PC-9 (cell line): ENCODE results near the gene SOX15. TPM values are rescaled to one million over a fixed set of nuclear protein-coding genes. Genes with fewer than 3 reads are reported as not detected.

ENCODE experiments used
- BruUV-seq: library from RNA; stranded (reverse); fragments of 400-500 nt; replicated peaks from 2 replicates; lab custom pipeline; 2021; lab: Mats Ljungman, UMichigan
- CTCF ChIA-PET: fragments of 300-600 bp; sonication (Branson Sonifier 250); formaldehyde crosslinking; loops from one replicate; lab custom pipeline; 2022; ENCODE audit warnings: antibody characterized with exemption; lab: Charles Lee
- POLR2A ChIA-PET: fragments of 300-600 bp; sonication (Branson Sonifier 250); formaldehyde crosslinking; loops from one replicate; lab custom pipeline; 2022; ENCODE audit warnings: antibody characterized with exemption; ENCODE audit not compliant: unreplicated experiment; lab: Charles Lee
- DNase-seq, 2 experiments: peaks; one replicate each; pipeline versions ENCODE4 v3.0.0 to v3.0.0-alpha.2; 2015 to 2022; ENCODE audit warnings: mixed read lengths in 1 of 2
- H2AFZ ChIP-seq: fragments of 200-600 bp; sonication (generic); 2 replicates; pipeline ENCODE4 v1.8.1; 2017; ENCODE audit warnings: antibody characterized with exemption
- H3F3A ChIP-seq: fragments of 200-600 bp; sonication (generic); 2 replicates; pipeline ENCODE4 v1.8.1; 2017; ENCODE audit warnings: antibody characterized with exemption, mild to moderate bottlenecking, low read depth; ENCODE audit not compliant: insufficient read depth
- H3K27ac ChIP-seq: fragments of 200-600 bp; sonication (generic); 2 replicates; pipeline ENCODE4 v1.6.1; 2016; ENCODE audit warnings: mixed run types
- H3K27me3 ChIP-seq: fragments of 200-600 bp; sonication (generic); 2 replicates; pipeline ENCODE4 v1.6.1; 2016; ENCODE audit warnings: low read depth, mixed run types; ENCODE audit not compliant: insufficient read depth
- H3K36me3 ChIP-seq: fragments of 200-600 bp; sonication (generic); 2 replicates; pipeline ENCODE4 v1.6.1; 2016; ENCODE audit warnings: low read depth, mixed run types
- H3K4me1 ChIP-seq: fragments of 200-600 bp; sonication (generic); replicated peaks from 2 replicates; pipeline ENCODE4 v1.6.1; 2016; ENCODE audit warnings: mixed run types; ENCODE audit not compliant: insufficient read depth
- H3K4me2 ChIP-seq: fragments of 200-600 bp; sonication (generic); 2 replicates; pipeline ENCODE4 v1.6.1; 2017; ENCODE audit warnings: mixed run types
- H3K4me3 ChIP-seq: fragments of 200-600 bp; sonication (generic); 2 replicates; pipeline ENCODE4 v1.6.1; 2016; ENCODE audit warnings: mixed run types
- H3K79me2 ChIP-seq: fragments of 200-600 bp; sonication (generic); 2 replicates; pipeline ENCODE4 v1.6.1; 2017; ENCODE audit warnings: low read depth, mixed run types
- H3K9me2 ChIP-seq: fragments of 200-600 bp; sonication (generic); 2 replicates; pipeline ENCODE4 v1.8.1; 2017; ENCODE audit warnings: mild to moderate bottlenecking; ENCODE audit not compliant: insufficient read depth
- H3K9me3 ChIP-seq: fragments of 200-600 bp; sonication (generic); 2 replicates; pipeline ENCODE4 v1.8.1; 2016; ENCODE audit warnings: low read depth; ENCODE audit not compliant: insufficient read depth
- H4K20me1 ChIP-seq: fragments of 200-600 bp; sonication (generic); 2 replicates; pipeline ENCODE4 v1.8.1; 2017; ENCODE audit not compliant: insufficient read depth
- EZH2 ChIP-seq: fragments of 200-600 bp; sonication (generic); IDR thresholded peaks from 2 replicates; pipeline ENCODE4 v1.8.0; 2017; ENCODE audit warnings: antibody characterized with exemption, low read depth
- intact Hi-C: fragments of 100-400 bp; cut with micrococcal nuclease; formaldehyde crosslinking; loops from one replicate; pipeline ENCODE4 v1.10.0; 2022; ENCODE audit not compliant: unreplicated experiment
- total RNA-seq: library from RNA; stranded (reverse); gene quantifications from 2 replicates; pipeline ENCODE4 v1.2.3, GENCODE V29; 2021
- TF ChIP-seq, protein P1 (sequence below): fragments of 200-600 bp; sonication (generic); conservative IDR thresholded peaks from 2 replicates; pipeline ENCODE4 v1.6.1; 2017; ENCODE audit warnings: mixed run types, antibody characterized with exemption, mild to moderate bottlenecking, moderate library complexity

Gene SOX15
- total RNA-seq, 1 experiment from 2014 or later: 124 TPM

DNA sequence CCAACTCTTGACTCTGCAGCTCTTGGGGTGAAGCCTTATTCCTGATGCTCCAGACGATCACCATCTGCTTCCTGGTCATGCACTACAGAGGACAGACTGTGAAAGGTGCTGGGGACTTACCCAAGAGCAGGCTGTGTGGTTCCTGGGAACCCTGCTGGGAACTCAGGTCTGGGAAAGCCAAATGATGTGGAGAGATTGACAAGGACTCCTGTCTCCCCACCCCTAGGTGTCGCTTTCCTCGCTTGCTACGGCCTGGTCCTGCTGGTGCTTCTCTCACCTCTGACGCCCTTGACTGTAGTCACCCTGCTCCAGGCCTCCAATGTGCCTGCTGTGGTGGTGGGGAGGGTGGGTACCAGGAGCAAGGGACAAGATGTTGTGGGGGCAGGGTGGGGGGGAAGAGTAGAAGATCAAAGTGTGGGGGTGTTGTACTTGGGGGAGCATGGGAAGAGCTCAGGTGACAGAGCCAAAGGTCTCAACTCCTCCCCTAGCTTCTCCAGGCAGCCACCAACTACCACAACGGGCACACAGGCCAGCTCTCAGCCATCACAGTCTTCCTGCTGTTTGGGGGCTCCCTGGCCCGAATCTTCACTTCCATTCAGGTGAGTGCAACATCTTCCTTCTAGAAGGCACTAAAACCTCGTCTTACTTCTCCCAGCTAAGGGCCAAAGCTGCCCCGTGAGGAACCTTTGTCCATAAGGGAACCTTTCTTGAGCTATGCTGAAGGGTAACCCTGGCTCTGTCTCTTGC, 3.0 kb downstream of the SOX15 start:
- H2AFZ ChIP-seq: no peak overlapping the region
- no peak overlapping the region for H3K27ac ChIP-seq
- H3K4me1 ChIP-seq: peaks cover 43% of the 10 kb centered on the region

DNA sequence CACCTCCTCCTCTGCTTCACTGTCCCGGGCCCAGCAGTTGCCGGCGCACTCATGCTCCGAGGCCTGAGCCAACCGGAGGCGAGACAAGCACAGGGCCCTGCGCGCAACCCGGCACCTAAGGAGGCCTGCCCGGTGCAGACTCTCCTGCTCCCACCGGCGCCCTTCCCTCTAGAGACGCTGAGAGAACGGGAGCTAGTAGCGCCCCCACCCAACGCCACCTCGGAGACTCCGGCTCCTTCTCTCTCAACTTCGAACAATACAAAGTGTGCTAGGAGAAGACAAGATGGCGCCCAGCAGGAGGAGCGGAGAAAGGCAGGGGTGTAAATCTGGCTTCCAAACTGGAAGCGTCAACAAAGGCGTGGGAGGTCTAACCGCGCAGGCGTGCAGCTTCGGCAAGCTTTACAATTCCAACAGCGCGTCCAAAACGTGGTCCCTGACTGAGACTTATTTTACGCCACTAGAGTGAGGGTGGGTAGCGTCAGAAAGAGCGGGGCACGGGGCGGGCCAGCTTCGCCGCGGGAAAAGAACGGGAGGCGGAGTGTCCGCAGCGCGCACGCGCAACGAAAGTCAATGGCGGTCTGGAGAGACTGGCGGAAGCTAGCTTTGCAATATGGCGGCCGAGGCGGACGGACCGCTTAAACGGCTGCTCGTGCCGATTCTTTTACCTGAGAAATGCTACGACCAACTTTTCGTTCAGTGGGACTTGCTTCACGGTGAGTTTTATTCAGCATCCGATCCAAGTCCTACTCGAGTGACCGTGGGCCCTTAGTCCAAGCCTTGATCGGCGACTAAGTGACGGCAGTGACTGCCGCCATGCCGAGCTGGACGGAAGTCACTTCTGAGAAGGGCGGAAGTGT, 6.4 kb downstream of the SOX15 start, which contains the start of gene MPDU1:
Gene MPDU1, plus strand, starts transcription at position 600 of the 857 bp plus-strand sequence. Its CDS starts 11 bp downstream, at position 611.
- DNase-seq: peak; percentile 72 to 97
- no peaks in the 10 kb centered on the region for H3K9me2 ChIP-seq
- BruUV-seq: TSS peak; percentile 13
- H3K9me3 ChIP-seq: no peaks in the 10 kb centered on the region
- TF ChIP-seq, protein P1, sequence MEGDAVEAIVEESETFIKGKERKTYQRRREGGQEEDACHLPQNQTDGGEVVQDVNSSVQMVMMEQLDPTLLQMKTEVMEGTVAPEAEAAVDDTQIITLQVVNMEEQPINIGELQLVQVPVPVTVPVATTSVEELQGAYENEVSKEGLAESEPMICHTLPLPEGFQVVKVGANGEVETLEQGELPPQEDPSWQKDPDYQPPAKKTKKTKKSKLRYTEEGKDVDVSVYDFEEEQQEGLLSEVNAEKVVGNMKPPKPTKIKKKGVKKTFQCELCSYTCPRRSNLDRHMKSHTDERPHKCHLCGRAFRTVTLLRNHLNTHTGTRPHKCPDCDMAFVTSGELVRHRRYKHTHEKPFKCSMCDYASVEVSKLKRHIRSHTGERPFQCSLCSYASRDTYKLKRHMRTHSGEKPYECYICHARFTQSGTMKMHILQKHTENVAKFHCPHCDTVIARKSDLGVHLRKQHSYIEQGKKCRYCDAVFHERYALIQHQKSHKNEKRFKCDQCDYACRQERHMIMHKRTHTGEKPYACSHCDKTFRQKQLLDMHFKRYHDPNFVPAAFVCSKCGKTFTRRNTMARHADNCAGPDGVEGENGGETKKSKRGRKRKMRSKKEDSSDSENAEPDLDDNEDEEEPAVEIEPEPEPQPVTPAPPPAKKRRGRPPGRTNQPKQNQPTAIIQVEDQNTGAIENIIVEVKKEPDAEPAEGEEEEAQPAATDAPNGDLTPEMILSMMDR: no peak
- TF ChIP-seq EZH2: no peak
- peak within 1 kb of the TSS; percentile 87 for H3K27ac ChIP-seq
- H3K4me3 ChIP-seq: peak within 1 kb of the TSS; percentile 65
- H3K36me3 ChIP-seq: no peaks in the 10 kb centered on the region
- peaks cover 41% of the 10 kb centered on the region for H3K4me1 ChIP-seq
- H4K20me1 ChIP-seq: peaks cover 5% of the 10 kb centered on the region
- peak within 1 kb of the TSS; percentile 71 for H2AFZ ChIP-seq
- H3K79me2 ChIP-seq: peaks cover 41% of the 10 kb centered on the region
- no peaks in the 10 kb centered on the region for H3K27me3 ChIP-seq
- POLR2A ChIA-PET: interaction anchor here (0.5 to 1.4 kb wide), 10 partner anchors 10 to 824 kb away, joined by 3 to 14 read pairs (median 6); partner anchors contain the start of genes FXR2 and TP53
- peak within 1 kb of the TSS; percentile 88 for H3K4me2 ChIP-seq
- H3F3A ChIP-seq: peaks cover 31% of the 10 kb centered on the region
- CTCF ChIA-PET: interaction anchor here (0.6 to 0.9 kb wide), 3 partner anchors 66 to 134 kb away, joined by 3 to 7 read pairs (median 5); partner anchors contain the start of genes DNAH2, TP53 and WRAP53
- intact Hi-C loops: loop anchor here (1.0 to 10.0 kb wide), 4 partner anchors 105 to 539 kb away; partner anchors contain the start of genes CHD3, CYB5D1, NAA38 and SLC16A11

More for the DNA sequence above, 3.0 kb downstream of the SOX15 start:
- ChIA-PET CTCF (interaction anchor here (0.5 to 0.9 kb wide), 5 partner anchors 18 to 130 kb away, joined by 3 to 6 read pairs (median 4); no protein-coding TSS in a partner anchor), POLR2A (interaction anchor here (0.6 kb wide), 3 partner anchors 99 to 153 kb away, joined by 3 to 7 read pairs (median 3); partner anchors contain the start of gene ZBTB4)
- peaks cover 43% of the 10 kb centered on the region for H3K79me2 ChIP-seq
- H4K20me1 ChIP-seq: no peaks in the 10 kb centered on the region; the same call in 1 of the 2 replicates
- no peaks in the 10 kb centered on the region for H3K9me3 ChIP-seq
- no peaks in the 10 kb centered on the region for H3K9me2 ChIP-seq
- TF ChIP-seq, protein P1: peak; percentile 63
- TF ChIP-seq EZH2: no peak
- no TSS peak for BruUV-seq
- H3K4me2 ChIP-seq: peak overlapping the region; percentile 91
- peaks cover 44% of the 10 kb centered on the region for H3F3A ChIP-seq
- H3K4me3 ChIP-seq: peak overlapping the region; percentile 83; the same call in 1 of the 2 replicates
- DNase-seq: peak; percentile 63 to 74
- intact Hi-C loops: loop anchor here (2.0 to 10.0 kb wide), 4 partner anchors 14 to 542 kb away; partner anchors contain the start of genes CHD3, CYB5D1, NAA38 and SLC16A11
- no peaks in the 10 kb centered on the region for H3K36me3 ChIP-seq
- no peaks in the 10 kb centered on the region for H3K27me3 ChIP-seq
